HepG2 (cell line): ENCODE data around the gene FHL3. TPM values are rescaled to one million over a fixed set of nuclear protein-coding genes. Genes with fewer than 3 reads are reported as not detected.
A peak's percentile ranks its signal among the peaks of the same experiment; 100 is the strongest.

Experiments used
- ATAC-seq: fragments of 200-7000 bp; cut with Tn5 transposase; 3 replicates; pipeline ENCODE4 v1.9.1; 2020; ENCODE audit warnings: mild to moderate bottlenecking, moderate library complexity
- BruUV-seq: library from RNA; stranded (reverse); fragments of 400-500 nt; replicated peaks from 2 replicates; lab custom pipeline; 2021; lab: Mats Ljungman, UMichigan
- CTCF ChIA-PET: fragments of 300-600 bp; formaldehyde crosslinking; extraction: SDS; loops from one replicate; lab custom pipeline; 2021; ENCODE audit warnings: low total read pairs, inconsistent platforms, low intra/inter-chr PET ratio; lab: Yijun Ruan, JAX
- POLR2A ChIA-PET: fragments of 350-600 bp; sonication (Branson Sonifier 250); formaldehyde crosslinking; loops from one replicate; lab custom pipeline; 2020; ENCODE audit warnings: antibody characterized with exemption, inconsistent platforms; lab: Yijun Ruan, JAX
- DNase-seq: peaks from one replicate; pipeline ENCODE4 v3.0.0-alpha.2; 2015; ENCODE audit warnings: low spot score
- FAIRE-seq: peaks from 3 replicates; lab custom pipeline; 2011; peaks lifted over from hg19 to GRCh38; lab: Jason Lieb, UNC
- H2AFZ ChIP-seq: one replicate; pipeline ENCODE4 v1.6.1; 2011; ENCODE audit warnings: low read length, inconsistent platforms
- H3K27ac ChIP-seq: fragments of 300-600 bp; 3 replicates; pipeline ENCODE4 v1.8.0; 2011; ENCODE audit warnings: mixed run types, mild to moderate bottlenecking, mixed read lengths, low read length, inconsistent platforms; ENCODE audit not compliant: insufficient read depth; ENCODE audit errors: extremely low read length
- H3K27me3 ChIP-seq, 2 experiments: fragments of 200-600 bp in 1 of 2; 2 replicates in 1 of 2; 3 replicates in 1 of 2; pipeline versions ENCODE4 v1.6.0 to v1.8.0; 2011; ENCODE audit warnings: low read length in 2 of 2, mild to moderate bottlenecking in 2 of 2, moderate library complexity in 2 of 2, inconsistent platforms in 1 of 2; ENCODE audit not compliant: insufficient read depth in 2 of 2, control insufficient read depth in 1 of 2
- H3K36me3 ChIP-seq, 2 experiments: fragments of 200-600 bp in 1 of 2; replicated peaks in 1 of 2; 2 replicates in 1 of 2; 3 replicates in 1 of 2; pipeline versions ENCODE4 v1.5.1 to v1.8.0; 2011; ENCODE audit warnings: low read length in 2 of 2, inconsistent platforms in 1 of 2; ENCODE audit not compliant: insufficient read depth in 2 of 2, control insufficient read depth in 1 of 2
- H3K4me1 ChIP-seq: 2 replicates; pipeline ENCODE4 v1.5.1; 2012; ENCODE audit warnings: low read length, inconsistent platforms; ENCODE audit not compliant: insufficient read depth
- H3K4me2 ChIP-seq: 2 replicates; pipeline ENCODE4 v1.6.0; 2011; ENCODE audit warnings: low read depth, low read length, inconsistent platforms
- H3K4me3 ChIP-seq, 3 experiments: fragments of 200-600 bp in 1 of 3; sonication (generic), shearing (Covaris generic) in 1 of 3; replicated peaks in 1 of 3; 2 replicates each; pipeline ENCODE4 v1.5.1; 2011 to 2016; ENCODE audit warnings: low read length in 3 of 3, inconsistent platforms in 2 of 3, low read depth in 2 of 3, mild to moderate bottlenecking in 2 of 3, control low read depth in 1 of 3, mixed read lengths in 1 of 3; ENCODE audit not compliant: insufficient read depth in 1 of 3
- H3K79me2 ChIP-seq: one replicate; pipeline ENCODE4 v1.6.1; 2011; ENCODE audit warnings: low read length, inconsistent platforms; ENCODE audit not compliant: insufficient read depth
- H3K9ac ChIP-seq: 2 replicates; pipeline ENCODE4 v1.6.0; 2011; ENCODE audit warnings: mild to moderate bottlenecking, low read depth, low read length, inconsistent platforms; ENCODE audit not compliant: insufficient read depth
- H3K9me3 ChIP-seq: 2 replicates; pipeline ENCODE4 v1.5.1; 2012; ENCODE audit warnings: mild to moderate bottlenecking, low read length
- H4K20me1 ChIP-seq: 2 replicates; pipeline ENCODE4 v1.6.0; 2011; ENCODE audit warnings: inconsistent platforms, mild to moderate bottlenecking, low read length, moderate library complexity; ENCODE audit not compliant: insufficient read depth
- ELF4 ChIP-seq: sonication (generic); formaldehyde crosslinking; IDR thresholded peaks from 2 replicates; pipeline ENCODE4 v1.5.0; 2020; ENCODE audit warnings: missing genetic modification reagents, mild to moderate bottlenecking, moderate library complexity, borderline replicate concordance
- GABPB1 ChIP-seq: IDR thresholded peaks from 2 replicates; pipeline ENCODE4 v1.6.1; 2016; ENCODE audit warnings: mild to moderate bottlenecking, missing genetic modification reagents, moderate library complexity, missing compliant biosample characterization
- GFI1 ChIP-seq: sonication (generic); formaldehyde crosslinking; IDR thresholded peaks from 2 replicates; pipeline ENCODE4 v1.5.0; 2020; ENCODE audit warnings: missing genetic modification reagents, mild to moderate bottlenecking, borderline replicate concordance
- HIC2 ChIP-seq: sonication (generic); formaldehyde crosslinking; IDR thresholded peaks from 2 replicates; pipeline ENCODE4 v1.9.0; 2022; ENCODE audit warnings: low read depth, missing genetic modification reagents
- IKZF4 ChIP-seq: sonication (generic); formaldehyde crosslinking; IDR thresholded peaks from 2 replicates; pipeline ENCODE4 v1.5.1; 2020; ENCODE audit warnings: borderline replicate concordance, mild to moderate bottlenecking, low read depth, missing genetic modification reagents; ENCODE audit errors: not compliant biosample characterization
- SATB2 ChIP-seq: sonication (generic); formaldehyde crosslinking; IDR thresholded peaks from 2 replicates; pipeline ENCODE4 v1.5.0; 2020; ENCODE audit warnings: missing genetic modification reagents
- SOX6 ChIP-seq, 2 experiments: fragments of 450-650 bp in 1 of 2; sonication (generic) in 1 of 2; formaldehyde crosslinking in 1 of 2; IDR thresholded peaks; 2 replicates each; pipeline versions ENCODE4 v1.4.0 to v1.6.1; 2017 to 2020; ENCODE audit warnings: antibody characterized with exemption in 1 of 2, mild to moderate bottlenecking in 1 of 2, missing genetic modification reagents in 1 of 2
- TMF1 ChIP-seq: sonication (generic); formaldehyde crosslinking; IDR thresholded peaks from 2 replicates; pipeline ENCODE4 v1.8.1; 2022; ENCODE audit warnings: low read depth, missing genetic modification reagents
- WIZ ChIP-seq: sonication (generic); formaldehyde crosslinking; IDR thresholded peaks from 2 replicates; pipeline ENCODE4 v1.5.1; 2020; ENCODE audit warnings: mild to moderate bottlenecking, missing genetic modification reagents
- ZFP62 ChIP-seq: sonication (generic); formaldehyde crosslinking; IDR thresholded peaks from 2 replicates; pipeline ENCODE4 v1.4.0; 2020; ENCODE audit warnings: missing genetic modification reagents
- ZMAT5 ChIP-seq: sonication (generic); formaldehyde crosslinking; IDR thresholded peaks from 2 replicates; pipeline ENCODE4 v1.5.0; 2020; ENCODE audit warnings: mild to moderate bottlenecking, low read depth, missing genetic modification reagents, borderline replicate concordance
- ZNF121 ChIP-seq: sonication (generic); formaldehyde crosslinking; IDR thresholded peaks from 2 replicates; pipeline ENCODE4 v1.5.0; 2020; ENCODE audit warnings: mild to moderate bottlenecking, missing genetic modification reagents
- ZNF20 ChIP-seq: sonication (generic); formaldehyde crosslinking; IDR thresholded peaks from 2 replicates; pipeline ENCODE4 v1.4.0; 2020; ENCODE audit warnings: mild to moderate bottlenecking, moderate library complexity, missing genetic modification reagents
- ZNF292 ChIP-seq: sonication (generic); formaldehyde crosslinking; IDR thresholded peaks from 2 replicates; pipeline ENCODE4 v1.8.1; 2022; ENCODE audit warnings: mild to moderate bottlenecking, low read depth, missing genetic modification reagents, borderline replicate concordance
- ZNF558 ChIP-seq: sonication (generic); formaldehyde crosslinking; IDR thresholded peaks from 2 replicates; pipeline ENCODE4 v1.9.0; 2022; ENCODE audit warnings: mild to moderate bottlenecking, missing genetic modification reagents, borderline replicate concordance
- WGBS: methylation state at CpG from one replicate; pipeline ENCODE4 v1.1.6; 2017; ENCODE audit warnings: low lambda C conversion rate; 5-methylcytosine and 5-hydroxymethylcytosine counted together
- in situ Hi-C: cut with HindIII; loops from 2 replicates; pipeline ENCODE4 v1.10.0; 2017; ENCODE audit warnings: low pct_unique_long_range_greater_than_20kb; ENCODE audit not compliant: extremely low pct_ligation_motif_present
- intact Hi-C: fragments of 100-400 bp; cut with micrococcal nuclease; formaldehyde crosslinking; loops from one replicate; pipeline ENCODE4 v1.10.0; 2022; ENCODE audit not compliant: unreplicated experiment
- polyA plus RNA-seq, 8 experiments: library from polyadenylated mRNA; depleted of rRNA in 3 of 8; stranded (reverse) in 7 of 8; unstranded in 1 of 8; fragments of >200 nt; fragmentation: Illumina TruSeq in 4 of 8; extraction: Trizol in 4 of 8; gene quantifications; 2 replicates each; pipeline versions ENCODE4 v1.2.1 to v1.2.3, GENCODE V29; 2011 to 2016; ENCODE audit warnings: low read depth in 4 of 8, missing spikeins in 1 of 8, mixed read lengths in 1 of 8; ENCODE audit not compliant: insufficient read depth in 1 of 8
- total RNA-seq, 5 experiments: library from RNA; depleted of rRNA; stranded (reverse); fragments of >200 nt; fragmentation: Illumina TruSeq; extraction: Trizol; gene quantifications; 2 replicates each; pipeline ENCODE4 v1.2.3, GENCODE V29; 2016; ENCODE audit warnings: low read depth in 1 of 5

FHL3 gene
- total and polyA plus RNA-seq, 2 of the 13 experiments (the other 11 are each of a cell fraction or from before 2014, with no cell fraction given): 2.8 to 6.6 TPM

- Histone ChIP-seq H3K36me3 (peaks cover 18 to 71% of the 10 kb centered on the region in 2 experiments), H2AFZ (no peak overlapping the region), H3K79me2 (no peaks in the 10 kb centered on the region), H3K9ac (no peak overlapping the region), H4K20me1 (peaks cover 8% of the 10 kb centered on the region; the same call in 1 of the 2 replicates), H3K4me3 (no peak overlapping the region), H3K4me1 (peaks cover 16% of the 10 kb centered on the region), H3K27ac (no peak overlapping the region), H3K4me2 (no peak overlapping the region), H3K27me3 (no peaks in the 10 kb centered on the region)
- ChIA-PET CTCF (no interaction called here), POLR2A (no interaction called here)
- DNase-seq (no peak), FAIRE-seq (no peak), ATAC-seq (no peak)
- in situ Hi-C loops: no loop called here
- BruUV-seq: no TSS peak
- 92% methylated on average over 2 of the region's 2 CpGs for WGBS
- intact Hi-C loops: no loop called here
- peak; percentile 59; the same call in 1 of the 2 replicates for TF ChIP-seq ZNF121 (CRISPR knock-in tag)
- TF ChIP-seq ZNF558 (CRISPR knock-in tag): no peak
- no peak for TF ChIP-seq ZNF292
- no peak for TF ChIP-seq HIC2 (CRISPR knock-in tag)
- TF ChIP-seq, all 625 proteins: peak for 1
- H3K9me3 ChIP-seq: no peaks in the 10 kb centered on the region
Measured at GRCh38 chr1:37983546-37983945, 21.8 kb downstream of the FHL3 start.

GRCh38 chr1:37978541-37978940 is 26.8 kb downstream of the FHL3 start:
- POLR2A ChIA-PET: no interaction called here
- TF ChIP-seq SATB2 (CRISPR knock-in tag) (no peak), GABPB1 (CRISPR knock-in tag) (no peak), GFI1 (CRISPR knock-in tag) (no peak), TMF1 (CRISPR knock-in tag) (no peak), ZMAT5 (CRISPR knock-in tag) (no peak), IKZF4 (no peak), SOX6 (IDR thresholded peaks at IDR 0.05) (no peak), SOX6 (CRISPR knock-in tag; IDR thresholded peaks at IDR 0.05) (no peak), ZNF20 (CRISPR knock-in tag) (no peak), WIZ (no peak), ELF4 (CRISPR knock-in tag) (no peak), ZFP62 (no peak)

More at GRCh38 chr1:37978541-37978940, 26.8 kb downstream of the FHL3 start:
- no TSS peak for BruUV-seq
- FAIRE-seq (no peak), ATAC-seq (no peak), DNase-seq (no peak)
- in situ Hi-C loops: loop anchor here (5.0 kb wide), 1 partner anchor 86 kb away; no protein-coding TSS in a partner anchor
- no peak overlapping the region for H3K27ac ChIP-seq
- H3K4me3 ChIP-seq: no peak overlapping the region
- intact Hi-C loops: no loop called here
- CTCF ChIA-PET: no interaction called here
- H3K36me3 ChIP-seq: peaks cover 20 to 73% of the 10 kb centered on the region in 2 experiments
- no peaks in the 10 kb centered on the region for H3K4me1 ChIP-seq
- 95% methylated on average over 4 of the region's 4 CpGs for WGBS
- no peaks in the 10 kb centered on the region for H3K9me3 ChIP-seq
- no peak overlapping the region for H3K9ac ChIP-seq
- no peak overlapping the region for H2AFZ ChIP-seq
- no peaks in the 10 kb centered on the region for H4K20me1 ChIP-seq
- no peaks in the 10 kb centered on the region for H3K79me2 ChIP-seq
- no peak overlapping the region for H3K4me2 ChIP-seq
- no peaks in the 10 kb centered on the region for H3K27me3 ChIP-seq
